A549 (cell line): ENCODE data around the gene UBE4A. TPM values are rescaled to one million over a fixed set of nuclear protein-coding genes. Genes with fewer than 3 reads are reported as not detected.

Experiments
- ATAC-seq, 2 experiments: fragments of 200-7000 bp in 1 of 2; fragments of >200 bp in 1 of 2; cut with Nextera tagmentation in 1 of 2; cut with Tn5 transposase in 1 of 2; 3 replicates each; pipeline versions ENCODE4 v1.8.0 to v1.9.1; 2018 to 2020; ENCODE audit warnings: mild to moderate bottlenecking in 1 of 2, moderate library complexity in 1 of 2
- CTCF ChIA-PET: fragments of 300-600 bp; sonication (Branson Sonifier 250); formaldehyde crosslinking; extraction: SDS; loops from one replicate; lab custom pipeline; 2021; ENCODE audit warnings: antibody characterized with exemption, inconsistent platforms; lab: Yijun Ruan, JAX
- POLR2A ChIA-PET: fragments of 350-600 bp; formaldehyde crosslinking; extraction: SDS; loops from one replicate; lab custom pipeline; 2021; ENCODE audit warnings: antibody characterized with exemption, inconsistent platforms; lab: Yijun Ruan, JAX
- DNase-seq, 2 experiments: peaks; one replicate each; pipeline versions ENCODE4 v3.0.0 to v3.0.0-alpha.2; 2011 to 2016; ENCODE audit warnings: low read depth in 1 of 2, low spot score in 1 of 2
- FAIRE-seq: peaks from 2 replicates; lab custom pipeline; 2011; peaks lifted over from hg19 to GRCh38; lab: Jason Lieb, UNC
- H3K27ac ChIP-seq, 2 experiments: fragments of >200 bp; sonication (Bioruptor Twin); formaldehyde crosslinking; 3 replicates each; pipeline ENCODE4 v1.5.1; 2016 to 2017
- H3K4me1 ChIP-seq: fragments of >200 bp; sonication (Bioruptor Twin); formaldehyde crosslinking; 3 replicates; pipeline ENCODE4 v1.6.1; 2016
- H3K4me2 ChIP-seq: fragments of >200 bp; sonication (Bioruptor Twin); formaldehyde crosslinking; 3 replicates; pipeline ENCODE4 v1.6.1; 2016
- H3K4me3 ChIP-seq: fragments of >200 bp; sonication (Bioruptor Twin); formaldehyde crosslinking; 3 replicates; pipeline ENCODE4 v1.5.1; 2016
- H3K9me3 ChIP-seq: fragments of >200 bp; sonication (Bioruptor Twin); formaldehyde crosslinking; 3 replicates; pipeline ENCODE4 v1.6.1; 2016
- ATOH8 ChIP-seq: fragments of 250-450 bp; sonication (Bioruptor Pico); IDR thresholded peaks from 2 replicates; pipeline ENCODE4 v1.5.0; 2020; ENCODE audit warnings: low read depth, mild to moderate bottlenecking, moderate library complexity
- BCL3 ChIP-seq: fragments of >200 bp; sonication (Bioruptor Twin); formaldehyde crosslinking; IDR thresholded peaks from 3 replicates; pipeline ENCODE4 v1.6.1; 2016
- CHD2 ChIP-seq: fragments of 150-350 bp; IDR thresholded peaks from 2 replicates; pipeline ENCODE4 v1.6.1; 2014; ENCODE audit warnings: low read length; ENCODE audit not compliant: partially characterized antibody
- EHF ChIP-seq: fragments of 250-450 bp; sonication (Bioruptor Pico); IDR thresholded peaks from 2 replicates; pipeline ENCODE4 v1.5.0; 2020; ENCODE audit warnings: mild to moderate bottlenecking
- EHMT2 ChIP-seq: fragments of 200-600 bp; sonication (generic); IDR thresholded peaks from 2 replicates; pipeline ENCODE4 v1.6.1; 2016; ENCODE audit warnings: antibody characterized with exemption, low read depth, mild to moderate bottlenecking, moderate library complexity
- EP300 ChIP-seq, 2 experiments: fragments of >200 bp; sonication (Bioruptor Twin); formaldehyde crosslinking; IDR thresholded peaks; 2 replicates in 1 of 2; 3 replicates in 1 of 2; pipeline ENCODE4 v1.6.1; 2016 to 2017
- ESRRA ChIP-seq: fragments of 150-350 bp; IDR thresholded peaks from 2 replicates; pipeline ENCODE4 v1.6.1; 2014; ENCODE audit warnings: mild to moderate bottlenecking, low read length, borderline replicate concordance
- FOSL2 ChIP-seq, 2 experiments: fragments of 450-650 bp in 1 of 2; fragments of >200 bp in 1 of 2; sonication (Bioruptor Twin) in 1 of 2; formaldehyde crosslinking; IDR thresholded peaks; 2 replicates each; pipeline versions ENCODE4 v1.5.0 to v1.6.1; 2016 to 2020; ENCODE audit warnings: mild to moderate bottlenecking in 1 of 2, moderate library complexity in 1 of 2
- FOXS1 ChIP-seq: fragments of 250-450 bp; sonication (Bioruptor Pico); IDR thresholded peaks from 2 replicates; pipeline ENCODE4 v1.5.0; 2020; ENCODE audit warnings: mild to moderate bottlenecking, moderate library complexity
- JUN ChIP-seq, 2 experiments: fragments of >200 bp; sonication (Bioruptor Twin); formaldehyde crosslinking; IDR thresholded peaks; 2 replicates in 1 of 2; 3 replicates in 1 of 2; pipeline ENCODE4 v1.6.1; 2016 to 2017
- JUNB ChIP-seq: fragments of >200 bp; sonication (Bioruptor Twin); formaldehyde crosslinking; IDR thresholded peaks from 2 replicates; pipeline ENCODE4 v1.6.1; 2016
- KDM5A ChIP-seq: fragments of 200-600 bp; sonication (generic); IDR thresholded peaks from 2 replicates; pipeline ENCODE4 v1.6.1; 2016; ENCODE audit warnings: antibody characterized with exemption, mild to moderate bottlenecking
- MAFK ChIP-seq: fragments of 450-650 bp; IDR thresholded peaks from 2 replicates; pipeline ENCODE4 v1.6.1; 2014; ENCODE audit not compliant: partially characterized antibody
- MAX ChIP-seq: IDR thresholded peaks from 2 replicates; pipeline ENCODE4 v1.6.1; 2012
- MAZ ChIP-seq: fragments of 150-350 bp; IDR thresholded peaks from 2 replicates; pipeline ENCODE4 v1.6.1; 2014; ENCODE audit warnings: antibody characterized with exemption, low read depth, low read length, borderline replicate concordance
- MYC ChIP-seq: IDR thresholded peaks from 2 replicates; pipeline ENCODE4 v1.6.1; 2012; ENCODE audit warnings: mild to moderate bottlenecking, inconsistent platforms, low read length, improper control_type of control experiment, borderline replicate concordance
- NPAS2 ChIP-seq: fragments of 250-450 bp; sonication (Bioruptor Pico); IDR thresholded peaks from 2 replicates; pipeline ENCODE4 v1.8.0; 2022; ENCODE audit warnings: mild to moderate bottlenecking, moderate library complexity, borderline replicate concordance
- NR3C1 ChIP-seq: fragments of >200 bp; sonication (Bioruptor Twin); formaldehyde crosslinking; IDR thresholded peaks from 3 replicates; pipeline ENCODE4 v1.6.1; 2017
- PHF8 ChIP-seq: fragments of 200-600 bp; sonication (generic); IDR thresholded peaks from 2 replicates; pipeline ENCODE4 v1.6.1; 2016; ENCODE audit warnings: low read depth, mild to moderate bottlenecking, antibody characterized with exemption, moderate library complexity, borderline replicate concordance
- POLR2A ChIP-seq: IDR thresholded peaks from 2 replicates; pipeline ENCODE4 v1.6.1; 2012; ENCODE audit warnings: mild to moderate bottlenecking, low read length
- RNF2 ChIP-seq: fragments of 200-600 bp; sonication (generic); IDR thresholded peaks from 2 replicates; pipeline ENCODE4 v1.6.1; 2016; ENCODE audit warnings: low read depth, mild to moderate bottlenecking, antibody characterized with exemption, moderate library complexity, borderline replicate concordance
- SMC3 ChIP-seq: fragments of >200 bp; sonication (Bioruptor Twin); formaldehyde crosslinking; IDR thresholded peaks from 3 replicates; pipeline ENCODE4 v1.6.1; 2018; ENCODE audit warnings: inconsistent platforms
- TFCP2L1 ChIP-seq: fragments of 250-450 bp; sonication (Bioruptor Pico); IDR thresholded peaks from 2 replicates; pipeline ENCODE4 v1.5.0; 2021; ENCODE audit warnings: mild to moderate bottlenecking
- TP53 ChIP-seq: fragments of 250-450 bp; sonication (Bioruptor Pico); IDR thresholded peaks from 2 replicates; pipeline ENCODE4 v1.5.0; 2021; ENCODE audit warnings: mild to moderate bottlenecking, moderate library complexity
- ZC3H11A ChIP-seq: fragments of 450-650 bp; IDR thresholded peaks from 2 replicates; pipeline ENCODE4 v1.6.1; 2014; ENCODE audit warnings: antibody characterized with exemption, mild to moderate bottlenecking
- ZFP36 ChIP-seq: fragments of 450-650 bp; IDR thresholded peaks from 2 replicates; pipeline ENCODE4 v1.6.1; 2014; ENCODE audit warnings: borderline replicate concordance; ENCODE audit not compliant: partially characterized antibody
- WGBS: methylation state at CpG from one replicate; pipeline ENCODE4 v1.1.6; 2017; ENCODE audit errors: missing lambda C conversion rate; 5-methylcytosine and 5-hydroxymethylcytosine counted together
- polyA plus RNA-seq, 4 experiments: library from polyadenylated mRNA; depleted of rRNA in 3 of 4; stranded (reverse); fragments of >200 nt; fragmentation: RNase III in 1 of 4; extraction: RNeasy Plus Mini Kit Qiagen cat#74134 plus additional on column Dnase treatment in 1 of 4; gene quantifications; 2 replicates in 3 of 4; 3 replicates in 1 of 4; pipeline ENCODE4 v1.2.3, GENCODE V29; 2011 to 2017
- TF ChIP-seq, protein P1 (sequence below): IDR thresholded peaks from 2 replicates; pipeline ENCODE4 v1.6.1; 2012; ENCODE audit warnings: low read depth, borderline replicate concordance

UBE4A gene
- polyA plus RNA-seq, 2 of the 4 experiments (the other 2 are of a cell fraction), result 11.4 to 18.9 TPM

DNA sequence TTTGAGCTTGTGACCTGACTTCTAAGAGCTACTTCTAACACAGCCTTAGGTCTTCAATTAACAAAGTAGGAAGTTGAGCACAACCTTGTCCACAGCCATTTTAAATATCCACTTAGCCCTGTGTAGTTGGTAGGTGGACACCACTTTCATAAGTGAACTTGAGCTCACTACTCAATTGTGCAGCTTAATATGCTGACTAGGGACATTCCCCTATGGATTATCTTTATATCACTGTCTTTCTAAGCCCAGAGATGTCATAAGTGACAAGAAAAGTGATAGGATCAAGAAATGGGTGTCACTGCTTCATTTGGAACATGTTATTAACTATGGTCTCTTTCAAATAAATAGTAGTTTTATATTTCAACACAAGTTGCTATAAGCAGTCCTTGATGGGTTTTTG, 38.0 kb downstream of the UBE4A start:
- no peak overlapping the region for H3K4me3 ChIP-seq
- no peak overlapping the region for H3K27ac ChIP-seq
- ATAC-seq, result no peak
- FAIRE-seq, result no peak
- ChIA-PET CTCF (interaction anchor here (0.9 kb wide), 1 partner anchor 44 kb away, joined by 4 read pairs; no protein-coding TSS in a partner anchor), POLR2A (no interaction called here)
- TF ChIP-seq MAFK, result peak; percentile 66
- no peak for TF ChIP-seq ATOH8 (CRISPR knock-in tag)
- DNase-seq, result no peak
- H3K4me1 ChIP-seq, result no peaks in the 10 kb centered on the region
- H3K9me3 ChIP-seq, result no peaks in the 10 kb centered on the region
- H3K4me2 ChIP-seq, result no peak overlapping the region

DNA sequence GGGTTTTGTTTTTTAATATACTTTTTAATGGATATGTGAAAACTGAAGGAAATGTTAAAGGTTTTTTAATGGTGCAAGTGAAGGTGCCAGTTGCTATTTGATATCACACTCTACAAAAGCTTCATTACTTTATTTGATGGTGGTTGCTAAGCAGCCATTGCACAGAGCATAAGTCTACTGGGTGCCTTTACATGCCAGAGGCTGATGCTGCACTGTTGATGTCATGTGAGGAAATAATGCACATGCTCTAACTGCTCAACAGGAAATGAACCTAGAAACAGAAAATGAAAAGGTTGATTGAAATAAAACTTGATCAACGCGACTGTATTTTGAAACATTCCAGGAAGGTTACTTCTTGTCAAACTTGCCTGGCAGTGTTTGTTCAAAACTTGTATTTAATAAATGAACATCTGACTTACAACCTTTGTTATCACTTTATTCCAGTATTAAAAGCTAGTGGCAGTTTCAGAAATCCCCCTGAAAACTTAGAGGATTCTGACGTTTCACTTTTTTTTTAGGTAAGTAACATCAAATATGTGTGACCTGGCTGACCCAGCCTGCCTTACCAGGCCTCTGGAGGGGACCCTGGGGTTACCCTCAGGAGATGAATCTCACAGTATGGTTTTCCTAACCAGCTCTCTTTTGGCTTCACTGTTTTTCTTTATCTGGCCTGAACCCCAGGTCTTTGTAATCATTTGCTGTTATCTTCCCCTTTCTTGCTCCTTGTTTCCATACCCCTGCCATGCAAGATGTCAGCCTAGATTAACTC, 39.6 kb downstream of the UBE4A start:
- 65% methylated on average over 3 of the region's 3 CpGs for WGBS
- FAIRE-seq (no peak), ATAC-seq (no peak), DNase-seq (no peak)
- Histone ChIP-seq H3K9me3 (no peaks in the 10 kb centered on the region), H3K27ac (no peak overlapping the region), H3K4me1 (peaks cover 12% of the 10 kb centered on the region), H3K4me3 (no peak overlapping the region), H3K4me2 (no peak overlapping the region)
- POLR2A ChIA-PET, result no interaction called here
- CTCF ChIA-PET, result interaction anchor here (0.6 to 1.6 kb wide), 7 partner anchors 36 to 201 kb away, joined by 3 to 5 read pairs (median 3); no protein-coding TSS in a partner anchor
- TF ChIP-seq EHMT2, result no peak
- TF ChIP-seq MAX, result no peak
- TF ChIP-seq JUN (IDR thresholded peaks at IDR 0.05), result no peak
- TF ChIP-seq FOSL2 (IDR thresholded peaks at IDR 0.05), result no peak
- TF ChIP-seq FOSL2 (CRISPR knock-in tag; IDR thresholded peaks at IDR 0.05), result no peak
- no peak for TF ChIP-seq ATOH8 (CRISPR knock-in tag)
- no peak for TF ChIP-seq NPAS2 (CRISPR knock-in tag)
- TF ChIP-seq SMC3, result no peak
- no peak for TF ChIP-seq TFCP2L1
- no peak for TF ChIP-seq CHD2
- TF ChIP-seq ZC3H11A, result no peak
- no peak for TF ChIP-seq JUNB

- under 1% methylated on average over 32 of the region's 51 CpGs for WGBS
- Histone ChIP-seq H3K4me1 (peaks cover 19% of the 10 kb centered on the region), H3K4me3 (peak within 1 kb of the TSS; percentile 81), H3K9me3 (no peaks in the 10 kb centered on the region), H3K27ac (peak within 1 kb of the TSS; percentile 82 to 93), H3K4me2 (peak within 1 kb of the TSS; percentile 73)
- ATAC-seq, result peak; percentile 85 to 86
- POLR2A ChIA-PET, result interaction anchor here (0.9 to 1.0 kb wide), 2 partner anchors 34 to 136 kb away, joined by 3 read pairs; no protein-coding TSS in a partner anchor
- CTCF ChIA-PET, result interaction anchor here (0.9 to 1.3 kb wide), 2 partner anchors 58 to 206 kb away, joined by 3 to 4 read pairs; no protein-coding TSS in a partner anchor
- peak; percentile 68 to 87 for DNase-seq
- FAIRE-seq, result no peak
- TF ChIP-seq FOXS1 (no peak), TP53 (CRISPR knock-in tag) (no peak; the same call in 1 of the 2 replicates), POLR2A (peak; percentile 64), ATOH8 (CRISPR knock-in tag) (no peak), EP300 (IDR thresholded peaks at IDR 0.05) (no peak), MAZ (no peak), JUN (IDR thresholded peaks at IDR 0.05) (peak; percentile 71 to 77; a peak in 4 of 5 replicates), KDM5A (no peak; the same call in 1 of the 2 replicates), PHF8 (peak; percentile 42; the same call in 1 of the 2 replicates), BCL3 (no peak), ZFP36 (no peak), ESRRA (no peak), EHF (no peak), EHMT2 (no peak), JUNB (no peak), RNF2 (no peak), NR3C1 (no peak), ZC3H11A (no peak), MYC (peak; percentile 22; the same call in 1 of the 2 replicates)
- TF ChIP-seq, protein P1, sequence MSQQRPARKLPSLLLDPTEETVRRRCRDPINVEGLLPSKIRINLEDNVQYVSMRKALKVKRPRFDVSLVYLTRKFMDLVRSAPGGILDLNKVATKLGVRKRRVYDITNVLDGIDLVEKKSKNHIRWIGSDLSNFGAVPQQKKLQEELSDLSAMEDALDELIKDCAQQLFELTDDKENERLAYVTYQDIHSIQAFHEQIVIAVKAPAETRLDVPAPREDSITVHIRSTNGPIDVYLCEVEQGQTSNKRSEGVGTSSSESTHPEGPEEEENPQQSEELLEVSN, result no peak
These were observed 41.9 kb downstream of the UBE4A start, which contains the start of gene ATP5MG for GRCh38 chr11:118401151-118401879. ATP5MG (plus strand) TSS chr11:118401606; CDS start chr11:118401666, 60 bp downstream.
